GM21390 (cell line): Measurements from ENCODE around the gene NOXO1.
"Not testable (repeated sequence)": the region's sequence is repeated elsewhere in the genome, so short reads cannot be mapped to it uniquely, and the experiment has no call there.

Experiments used
- ATAC-seq: cut with Tn5 transposase; IDR thresholded peaks from one replicate; pipeline ENCODE4 v1.9.1; 2021; ENCODE audit not compliant: unreplicated experiment

The NOXO1 gene

DNA sequence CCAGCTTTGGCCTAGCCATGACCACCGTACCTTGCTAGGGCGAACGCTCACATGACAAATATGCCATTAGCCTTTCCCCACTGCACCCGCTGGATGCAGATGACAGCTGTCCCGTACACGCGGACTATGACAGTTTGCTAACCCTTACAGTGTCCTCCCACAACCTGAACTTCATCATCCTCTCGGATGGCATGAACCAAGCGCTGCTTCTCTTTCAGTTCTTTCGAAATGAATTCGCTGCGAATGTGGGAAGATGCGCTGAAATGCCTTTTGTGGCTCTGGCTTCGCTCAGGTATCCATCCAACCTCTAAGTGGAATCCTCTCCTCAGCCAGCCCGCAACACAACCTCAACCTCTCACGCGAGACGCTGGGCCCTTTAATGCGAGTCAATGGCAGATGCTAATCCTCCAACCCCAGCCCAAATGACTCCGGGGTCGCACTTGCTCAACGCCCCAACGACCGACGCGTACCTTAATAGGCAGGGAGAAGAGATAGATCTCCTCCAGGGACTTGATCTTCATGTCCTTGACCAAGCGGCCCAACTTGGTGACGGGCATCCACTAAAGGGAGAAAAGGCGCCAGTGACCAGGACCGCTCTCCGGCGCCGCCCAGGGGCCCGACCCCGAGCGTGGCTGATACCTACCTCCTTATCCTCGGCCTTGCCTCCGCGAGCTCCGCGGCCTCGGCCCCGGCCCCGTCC is 17.3 kb downstream of the NOXO1 start:
- ATAC-seq, result peak; percentile 10

DNA sequence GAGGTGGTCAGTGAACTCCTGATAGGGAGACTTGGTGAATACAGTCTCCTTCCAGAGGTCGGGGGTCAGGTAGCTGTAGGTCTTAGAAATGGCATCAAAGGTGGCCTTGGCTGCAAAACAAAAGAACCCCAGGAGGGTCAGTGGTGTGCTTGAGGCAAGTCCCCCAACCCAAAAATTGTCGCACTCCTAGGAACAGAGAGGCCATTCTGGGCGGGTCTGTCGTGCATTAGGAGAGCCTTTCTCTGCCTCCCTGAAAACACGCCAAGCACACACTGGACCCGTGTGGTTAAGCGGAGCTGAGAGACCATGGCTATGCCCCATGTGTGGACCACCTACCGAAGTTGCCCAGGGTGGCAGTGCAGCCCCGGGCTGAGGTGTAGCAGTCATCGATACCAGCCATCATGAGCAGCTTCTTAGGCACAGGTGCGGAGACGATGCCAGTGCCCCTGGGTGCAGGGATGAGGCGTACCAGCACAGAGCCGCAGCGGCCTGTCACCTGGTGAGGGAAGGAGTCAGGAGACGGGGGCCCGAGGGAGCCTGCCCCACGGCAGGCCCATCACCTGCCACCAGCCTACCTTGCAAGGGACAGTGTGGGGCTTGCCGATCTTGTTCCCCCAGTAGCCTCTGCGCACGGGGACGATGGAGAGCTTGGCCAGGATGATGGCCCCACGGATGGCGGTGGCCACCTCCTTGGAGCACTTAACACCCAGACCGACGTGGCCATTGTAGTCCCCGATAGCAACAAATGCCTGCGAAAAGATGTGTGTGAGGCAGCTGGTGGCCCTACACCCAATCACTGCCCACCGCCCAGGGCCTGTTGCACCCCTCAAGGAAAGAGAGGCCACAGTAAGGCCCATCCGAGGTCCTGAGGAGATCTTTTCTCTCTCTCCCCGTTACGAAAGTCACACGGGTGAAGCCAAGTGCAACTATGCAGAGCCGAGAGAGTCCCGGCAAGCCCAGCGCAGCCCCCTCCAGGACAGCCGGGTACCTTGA is 18.8 kb downstream of the NOXO1 start:
- not testable (repeated sequence) for ATAC-seq

DNA sequence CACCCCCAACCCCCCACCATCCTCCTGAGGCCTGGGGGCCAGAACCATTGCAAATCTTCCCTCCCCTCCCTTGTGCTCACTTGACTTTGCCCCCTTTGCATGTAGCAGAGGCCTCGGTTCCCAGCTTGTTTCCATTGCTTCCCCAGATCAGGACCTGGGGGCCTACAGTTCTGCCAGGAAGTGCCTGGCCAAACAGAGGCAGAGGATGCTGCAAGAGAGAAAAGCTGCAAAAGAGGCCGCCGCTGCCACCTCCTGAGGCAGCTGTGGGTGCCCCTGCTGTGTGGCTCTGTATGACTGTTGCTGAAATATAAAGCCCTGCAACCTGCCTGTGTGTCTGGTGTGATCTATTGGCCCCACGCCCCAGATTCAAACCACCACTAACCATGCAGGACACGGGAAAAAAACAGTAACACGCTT is 19.6 kb downstream of the NOXO1 start:
- no peak for ATAC-seq

- ATAC-seq, result no peak
Measured at GRCh38 chr16:1960665-1961630, 20.3 kb downstream of the NOXO1 start.

DNA sequence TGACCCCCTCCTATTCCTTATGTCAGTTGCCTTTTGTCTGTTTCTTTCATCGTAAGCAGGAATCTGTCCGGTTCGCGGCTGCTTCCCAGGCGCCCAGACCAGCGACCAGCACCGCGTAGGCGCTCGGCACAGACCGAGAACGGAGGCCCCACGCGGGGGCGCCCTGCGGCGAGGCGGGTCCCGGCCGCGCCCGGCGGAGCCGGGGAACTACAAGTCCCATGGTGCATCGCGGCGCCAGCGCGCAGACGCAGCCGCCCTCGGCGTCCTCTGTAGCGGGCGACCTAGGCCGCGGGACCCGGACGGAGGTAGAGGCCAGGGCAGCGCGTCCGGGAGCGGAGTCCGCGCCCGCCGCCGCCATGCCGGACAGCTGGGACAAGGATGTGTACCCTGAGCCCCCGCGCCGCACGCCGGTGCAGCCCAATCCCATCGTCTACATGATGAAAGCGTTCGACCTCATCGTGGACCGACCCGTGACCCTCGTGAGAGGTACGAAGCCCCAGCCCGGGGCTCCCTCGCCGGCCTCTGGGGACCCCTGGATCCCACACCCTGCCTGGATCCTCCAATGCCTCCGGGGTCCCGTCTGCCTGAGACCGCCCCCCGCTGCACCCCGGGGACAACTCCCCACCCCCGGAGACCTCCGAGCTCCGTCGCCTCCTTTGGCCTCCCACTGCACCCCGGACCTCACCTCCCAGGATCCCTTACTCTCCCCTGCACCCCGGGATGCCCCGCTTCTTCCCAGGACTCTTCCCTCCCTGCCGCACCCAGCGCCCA is 21.8 kb downstream of the NOXO1 start, which contains the start of gene NDUFB10:
Gene NDUFB10, plus strand, starts transcription at position 270 of the 771 bp plus-strand sequence. Its CDS starts 87 bp downstream, at position 357.
- peak; percentile 61 for ATAC-seq

GRCh38 chr16:1958715-1959268 is 22.5 kb downstream of the NOXO1 start:
- ATAC-seq, result no peak

- ATAC-seq, result not testable (repeated sequence)
Measured at GRCh38 chr16:1958143-1958491, 23.2 kb downstream of the NOXO1 start.

- ATAC-seq, result not testable (repeated sequence)
Measured at GRCh38 chr16:1957434-1958142, 23.7 kb downstream of the NOXO1 start.

DNA sequence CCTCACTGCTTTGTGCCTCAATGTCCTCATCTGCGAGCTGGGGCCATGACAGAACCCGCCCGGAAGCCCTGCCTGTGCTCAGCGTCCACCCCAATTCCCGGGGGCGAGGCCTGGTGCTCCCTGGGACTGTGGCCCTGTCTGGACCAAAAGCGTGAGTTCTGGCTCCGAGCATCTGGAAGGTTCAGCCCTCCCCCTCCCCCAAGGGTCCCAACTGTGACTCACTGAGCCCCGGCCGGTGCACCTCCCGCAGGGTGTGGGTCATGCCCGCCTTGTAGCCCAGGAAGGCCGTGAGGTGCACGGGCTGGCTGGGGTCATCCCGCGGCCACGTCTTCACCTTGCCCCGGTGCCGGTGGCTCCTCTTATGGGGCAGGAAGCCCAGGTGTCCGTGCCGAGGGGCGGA is 27.5 kb downstream of the NOXO1 start:
- no peak for ATAC-seq

DNA sequence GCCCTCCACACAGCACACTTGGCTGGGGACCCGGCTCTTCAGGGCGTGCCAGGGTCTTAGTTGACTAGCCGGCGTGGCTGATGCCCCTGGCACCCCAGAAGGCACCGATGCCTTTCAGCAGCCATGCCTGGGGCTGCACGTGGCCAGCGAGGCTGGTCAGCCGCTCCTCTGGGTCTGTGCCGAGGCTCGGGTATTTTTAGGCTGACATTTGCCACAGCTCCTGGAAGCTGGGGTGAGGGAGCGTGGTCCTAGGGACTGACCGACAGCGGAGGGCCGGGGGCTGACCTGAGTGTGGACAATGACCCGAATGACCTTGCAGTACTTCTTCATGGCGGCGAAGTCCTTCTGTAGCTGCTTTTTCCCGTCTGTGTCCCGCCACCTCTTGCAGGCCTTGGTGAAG is 30.7 kb downstream of the NOXO1 start:
- ATAC-seq, result no peak

GRCh38 chr16:1950047-1950446 is 31.2 kb downstream of the NOXO1 start:
- no peak for ATAC-seq

GRCh38 chr16:1949507-1949906 is 31.8 kb downstream of the NOXO1 start:
- no peak for ATAC-seq

- ATAC-seq, result no peak
Measured at GRCh38 chr16:1947369-1947670, 33.9 kb downstream of the NOXO1 start.

DNA sequence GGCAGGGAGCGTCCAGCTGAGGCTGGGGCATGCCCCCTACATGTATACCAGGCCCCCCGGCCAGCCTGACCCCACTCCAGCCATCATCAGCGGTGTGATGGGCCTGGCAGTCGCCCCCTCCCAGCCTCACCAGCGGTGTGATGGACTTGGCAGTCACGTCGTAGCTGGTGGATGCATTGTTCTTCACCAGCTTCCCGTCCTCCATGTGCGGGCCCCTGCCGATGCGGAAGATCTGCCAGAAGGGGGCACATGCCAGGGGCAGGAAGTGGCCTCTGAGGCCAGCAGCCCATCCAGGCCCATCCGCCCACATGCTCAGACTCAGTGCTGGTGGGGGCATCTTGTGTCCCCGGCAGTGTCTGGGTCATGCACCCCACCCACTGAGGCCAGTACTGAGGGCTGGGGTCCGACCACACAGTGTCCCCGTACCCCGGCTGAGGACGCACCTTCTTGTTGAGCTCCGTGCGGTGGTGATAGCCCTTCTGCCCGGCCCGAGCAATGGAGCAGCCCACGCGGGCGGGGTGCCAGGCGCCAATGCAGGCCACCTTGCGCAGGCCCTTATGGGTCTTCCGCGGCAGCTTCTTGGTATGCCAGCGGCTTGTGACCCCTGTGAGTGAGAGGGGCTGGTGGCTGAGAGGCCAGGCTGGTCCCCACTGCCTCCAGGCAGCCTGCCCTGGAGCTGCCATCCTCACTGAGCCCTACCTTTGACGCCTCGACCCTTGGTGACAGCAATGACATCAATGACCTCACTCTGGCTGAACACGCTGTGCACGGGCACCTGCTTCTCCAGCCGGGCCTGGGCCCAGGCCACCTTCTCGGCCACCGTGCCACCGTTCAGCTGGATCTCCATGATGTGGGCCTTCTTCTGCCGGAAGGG is 34.5 kb downstream of the NOXO1 start:
- no peak for ATAC-seq

GRCh38 chr16:1945559-1946391 is 35.5 kb downstream of the NOXO1 start:
- no peak for ATAC-seq

DNA sequence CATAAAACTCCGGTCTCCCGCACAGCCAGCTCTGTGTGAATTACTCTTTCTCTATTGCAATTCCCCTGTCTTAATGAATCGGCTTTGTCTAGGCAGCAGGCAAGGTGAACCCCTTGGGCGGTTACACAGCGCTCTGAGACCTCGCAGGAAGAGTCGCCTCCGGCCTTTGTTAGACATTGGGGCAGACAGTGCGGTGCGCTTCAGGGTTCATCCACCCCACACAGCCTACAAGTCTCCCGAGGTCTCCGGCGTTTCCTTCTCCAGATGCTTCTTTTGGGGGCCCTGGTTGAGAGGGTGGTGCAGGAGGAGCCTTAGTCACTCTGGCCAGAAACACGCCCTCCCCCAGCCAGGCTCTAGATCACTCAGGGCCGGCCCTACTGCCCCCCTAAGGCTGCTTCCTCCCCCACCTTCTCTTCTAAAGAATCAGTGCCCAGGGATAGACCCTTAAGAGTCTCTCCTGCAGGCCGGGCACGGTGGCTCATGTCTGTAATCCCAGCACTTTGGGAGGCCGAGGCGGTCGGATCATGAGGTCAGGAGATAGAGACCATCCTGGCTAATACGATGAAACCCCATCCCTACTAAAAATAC is 36.6 kb downstream of the NOXO1 start:
- no peak for ATAC-seq
